Adrenal gland (tissue), 12 donors: ENCODE data around the gene ATG4D. TPM values are rescaled to one million over a fixed set of nuclear protein-coding genes. Genes with fewer than 3 reads are reported as not detected.

Experiments used
- DNase-seq, 7 donors: peaks; one replicate each; pipeline ENCODE4 v3.0.0-alpha.2; 2019 to 2020
- H3K27ac ChIP-seq, 5 donors: fragments of 200-600 bp; sonication (generic) in 4 of 5; 1 replicate in 3 of 5; 2 replicates in 2 of 5; pipeline versions ENCODE4 v1.5.1 to v1.8.0; 2016 to 2020; ENCODE audit warnings: mild to moderate bottlenecking in 1 of 5
- H3K27me3 ChIP-seq: fragments of 200-600 bp; 2 replicates; pipeline ENCODE4 v1.8.0; 2021
- H3K36me3 ChIP-seq, 2 donors: fragments of 200-600 bp; replicated peaks in 1 of 2; 1 replicate in 1 of 2; 2 replicates in 1 of 2; pipeline versions ENCODE4 v1.5.1 to v1.8.0; 2018 to 2022
- H3K4me1 ChIP-seq, 2 donors: fragments of 200-600 bp; replicated peaks in 1 of 2; 1 replicate in 1 of 2; 2 replicates in 1 of 2; pipeline versions ENCODE4 v1.5.1 to v1.8.0; 2018 to 2021
- H3K4me3 ChIP-seq, 4 donors: fragments of 200-600 bp; sonication (generic) in 3 of 4; one replicate each; pipeline ENCODE4 v1.5.1; 2016 to 2018
- H3K9me3 ChIP-seq, 3 donors: fragments of 200-600 bp; sonication (generic) in 1 of 3; replicated peaks in 1 of 3; 1 replicate in 2 of 3; 2 replicates in 1 of 3; pipeline versions ENCODE4 v1.5.1 to v1.8.0; 2016 to 2021
- POLR2A ChIP-seq, 2 donors: fragments of 450-650 bp; IDR thresholded peaks; one replicate each; pipeline ENCODE4 v1.6.1; 2017; ENCODE audit warnings: antibody characterized with exemption in 2 of 2, mild to moderate bottlenecking in 2 of 2, moderate library complexity in 1 of 2
- WGBS, 4 donors: extraction: QIAGEN DNeasy Blood & Tissue Kit in 2 of 4; methylation state at CpG; one replicate each; pipeline versions ENCODE4 v1.1.5 to v1.1.7; 2013 to 2017; 5-methylcytosine and 5-hydroxymethylcytosine counted together
- intact Hi-C, 2 donors: fragments of 100-400 bp; cut with DNase I; formaldehyde crosslinking; loops; one replicate each; pipeline versions ENCODE4 v1.14.1 to v1.15.0; 2022 to 2023
- microRNA counts, 2 donors: library from miRNA; unstranded; fragments of <30 nt; microRNA quantifications; one replicate each; lab custom pipeline; 2016
- microRNA-seq, 3 donors: library from miRNA; unstranded; fragments of <30 nt; microRNA quantifications; one replicate each; pipeline ENCODE4, GENCODE V29; 2017 to 2020
- polyA plus RNA-seq, 3 donors: library from polyadenylated mRNA; stranded (reverse); fragments of 200-250 nt in 2 of 3; fragments of 350-450 nt in 1 of 3; fragmentation: Illumina TruSeq in 1 of 3; extraction: RNeasy Lipid Tissue Mini Kit (QIAGEN cat#74804) in 1 of 3; gene quantifications; one replicate each; pipeline ENCODE4 v1.2.3, GENCODE V29; 2013 to 2014
- small RNA-seq, 2 donors: library from RNA; depleted of rRNA; stranded (forward); fragments of <200 nt; gene quantifications; one replicate each; pipeline ENCODE3, GENCODE V24; 2016
- total RNA-seq, 9 donors: library from RNA; depleted of rRNA in 4 of 9; stranded (reverse); fragments of >200 nt in 4 of 9; fragments of 120-200 nt in 1 of 9; fragmentation: NEBNext Ultra II Directional in 1 of 9; extraction: Animal tissue kit (Norgen Biotek cat#: 25700) in 1 of 9; gene quantifications; one replicate each; pipeline versions ENCODE4 v1.1.0 to v1.2.4, GENCODE V29; 2013 to 2023
- TF ChIP-seq, protein P1 (sequence below), 6 experiments: fragments of 450-650 bp in 4 of 6; fragments of 200-600 bp in 2 of 6; sonication (generic) in 1 of 6; IDR thresholded peaks; 1 replicate in 5 of 6; 2 replicates in 1 of 6; pipeline versions ENCODE4 v1.5.1 to v1.8.0; 2016 to 2021; ENCODE audit warnings: antibody characterized with exemption in 6 of 6, mild to moderate bottlenecking in 2 of 6, moderate library complexity in 1 of 6
- donor health status: healthy with polysubstance abuse.
- donor health status: Bipolar disorder and iron deficiency.
- donor health status: DM: yes; HTN: yes; CAD: no.
- donor health status: DM: no; HTN: no; CAD: no.
- donor health status: DM: no; HTN: no; CAD: no.
- donor health status: DM: yes; HTN: yes; CAD: no.

The ATG4D gene
- total and polyA plus RNA-seq, 12 donors: 7.4 to 93.7 (median 38.5) TPM

DNA sequence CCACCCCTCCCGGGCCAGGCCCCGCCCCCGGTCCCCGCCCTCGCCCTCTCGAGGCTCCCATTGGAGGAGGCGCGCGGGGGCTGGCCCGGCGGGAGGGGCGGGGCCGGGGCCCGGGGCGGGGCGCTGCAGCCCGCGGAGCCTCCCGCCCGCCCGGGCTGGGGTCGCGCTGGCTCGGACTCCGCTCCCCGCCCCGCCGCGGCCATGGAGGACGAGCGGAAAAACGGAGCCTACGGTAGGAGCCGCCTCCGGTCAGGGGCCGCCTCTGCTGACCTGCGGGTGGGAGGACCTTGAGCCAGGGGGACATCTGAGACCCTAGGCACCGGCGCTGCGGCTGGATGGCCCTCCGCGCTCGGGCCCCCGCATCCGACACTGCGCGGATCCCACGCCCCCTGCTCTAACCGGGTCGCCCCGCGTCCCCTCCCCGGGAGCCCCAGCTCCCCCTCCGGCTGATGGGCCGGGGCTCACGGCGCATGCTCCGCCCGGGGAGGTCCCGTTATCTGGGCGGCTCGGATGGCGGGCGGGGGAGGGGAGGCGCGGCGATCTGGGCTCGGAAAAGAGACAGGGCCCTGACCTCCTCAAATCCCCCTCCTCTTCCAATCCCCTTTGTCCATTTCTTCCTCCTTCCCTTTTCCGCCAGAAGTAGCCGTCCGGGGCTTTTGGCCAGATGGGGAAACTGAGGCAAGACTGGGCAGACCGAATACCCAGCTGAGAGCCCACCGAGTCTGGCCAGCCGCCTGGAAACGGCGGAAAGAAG, 58.8 kb downstream of the ATG4D start:
- 0 to 1% (median 0%) methylated on average over 12 to 75 of the region's 76 CpGs for WGBS, 4 donors
- H3K27ac ChIP-seq: peak overlapping the region in 4 of 5 donors; percentile 61 to 94 (median 81)
- intact Hi-C loops: no loop called here
- peak; percentile 79 to 92 (median 86) for DNase-seq
- H3K4me1 ChIP-seq: peaks cover 11 to 24% of the 10 kb centered on the region in 2 donors
- H3K36me3 ChIP-seq: no peaks in the 10 kb centered on the region
- peak overlapping the region; percentile 43 to 100 (median 97) for H3K4me3 ChIP-seq
- H3K27me3 ChIP-seq: no peaks in the 10 kb centered on the region
- no peaks in the 10 kb centered on the region for H3K9me3 ChIP-seq
- no peak for TF ChIP-seq POLR2A (IDR thresholded peaks at IDR 0.05)
- TF ChIP-seq, protein P1, sequence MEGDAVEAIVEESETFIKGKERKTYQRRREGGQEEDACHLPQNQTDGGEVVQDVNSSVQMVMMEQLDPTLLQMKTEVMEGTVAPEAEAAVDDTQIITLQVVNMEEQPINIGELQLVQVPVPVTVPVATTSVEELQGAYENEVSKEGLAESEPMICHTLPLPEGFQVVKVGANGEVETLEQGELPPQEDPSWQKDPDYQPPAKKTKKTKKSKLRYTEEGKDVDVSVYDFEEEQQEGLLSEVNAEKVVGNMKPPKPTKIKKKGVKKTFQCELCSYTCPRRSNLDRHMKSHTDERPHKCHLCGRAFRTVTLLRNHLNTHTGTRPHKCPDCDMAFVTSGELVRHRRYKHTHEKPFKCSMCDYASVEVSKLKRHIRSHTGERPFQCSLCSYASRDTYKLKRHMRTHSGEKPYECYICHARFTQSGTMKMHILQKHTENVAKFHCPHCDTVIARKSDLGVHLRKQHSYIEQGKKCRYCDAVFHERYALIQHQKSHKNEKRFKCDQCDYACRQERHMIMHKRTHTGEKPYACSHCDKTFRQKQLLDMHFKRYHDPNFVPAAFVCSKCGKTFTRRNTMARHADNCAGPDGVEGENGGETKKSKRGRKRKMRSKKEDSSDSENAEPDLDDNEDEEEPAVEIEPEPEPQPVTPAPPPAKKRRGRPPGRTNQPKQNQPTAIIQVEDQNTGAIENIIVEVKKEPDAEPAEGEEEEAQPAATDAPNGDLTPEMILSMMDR (IDR thresholded peaks at IDR 0.05): no peak

MicroRNAs within 50 kb of the gene (microRNA counts, 767-probe panel; counts per million panel counts)
- microRNA hsa-miR-1238 (lab: Ali Mortazavi, UCI): 0 counts per million in 2 donors

Small RNA genes lying within 50 kb of the gene (microRNA-seq; reads per million reads assigned to microRNA genes)
- gene MIR1238: 0 reads per million in 3 donors

Small RNA genes lying within 50 kb of the gene (small RNA-seq; reads per million reads assigned to genes)
- gene MIR1238: 0 reads per million in 2 donors
- gene RNU7-140P: 0 reads per million in 2 donors

Other genes starting within 250 kb of the ATG4D start
- 1 to 10 TPM in 7 of 9 donors, not detected in 2; 1.0 to 4.5 (median 2.5) TPM for gene ZGLP1, start 234.1 kb upstream of the ATG4D start, total RNA-seq
- 10 to 100 TPM in 1 of 3 donors, 1 to 10 TPM in 1, under 1 TPM in 1; 0.48 to 38.8 (median 8.8) TPM for gene ZGLP1, start 234.1 kb upstream of the ATG4D start, polyA plus RNA-seq
- gene FDX2, start 227.9 kb upstream of the ATG4D start, total RNA-seq: 10 to 100 TPM; 21.1 to 43.3 (median 31.0) TPM
- gene FDX2, start 227.9 kb upstream of the ATG4D start, polyA plus RNA-seq: 10 to 100 TPM; 26.6 to 45.3 (median 33.4) TPM
- gene RAVER1, start 210.4 kb upstream of the ATG4D start, total RNA-seq: 10 to 100 TPM in 8 of 9 donors, 1 to 10 TPM in 1; 4.3 to 42.7 (median 27.8) TPM
- gene RAVER1, start 210.4 kb upstream of the ATG4D start, polyA plus RNA-seq: 10 to 100 TPM in 1 of 3 donors, 1 to 10 TPM in 2; 4.1 to 14.0 (median 5.5) TPM
- gene ICAM3, start 204.3 kb upstream of the ATG4D start, total RNA-seq: 10 to 100 TPM in 2 of 9 donors, 1 to 10 TPM in 7; 3.7 to 17.7 (median 7.6) TPM
- gene ICAM3, start 204.3 kb upstream of the ATG4D start, polyA plus RNA-seq: 10 to 100 TPM in 1 of 3 donors, 1 to 10 TPM in 2; 4.8 to 11.1 (median 8.4) TPM
- gene TYK2, start 163.3 kb upstream of the ATG4D start, total RNA-seq: 100 to 1,000 TPM in 4 of 9 donors, 10 to 100 TPM in 5; 56.1 to 160 (median 96.8) TPM
- gene TYK2, start 163.3 kb upstream of the ATG4D start, polyA plus RNA-seq: 100 to 1,000 TPM in 2 of 3 donors, 10 to 100 TPM in 1; 61.5 to 408 (median 297) TPM
- 100 to 1,000 TPM in 4 of 9 donors, 10 to 100 TPM in 5; 72.8 to 137 (median 97.3) TPM for gene CDC37, start 140.4 kb upstream of the ATG4D start, total RNA-seq
- 100 to 1,000 TPM; 117 to 518 (median 317) TPM for gene CDC37, start 140.4 kb upstream of the ATG4D start, polyA plus RNA-seq
- gene PDE4A, start 123.4 kb upstream of the ATG4D start, total RNA-seq: 10 to 100 TPM in 7 of 9 donors, 1 to 10 TPM in 1, under 1 TPM in 1; 0.28 to 20.4 (median 12.0) TPM
- gene PDE4A, start 123.4 kb upstream of the ATG4D start, polyA plus RNA-seq: 1 to 10 TPM; 4.4 to 10.0 (median 6.4) TPM
- gene KEAP1, start 40.5 kb upstream of the ATG4D start, total RNA-seq: 100 to 1,000 TPM in 1 of 9 donors, 10 to 100 TPM in 8; 71.1 to 106 (median 75.4) TPM
- gene KEAP1, start 40.5 kb upstream of the ATG4D start, polyA plus RNA-seq: 100 to 1,000 TPM in 1 of 3 donors, 10 to 100 TPM in 2; 71.0 to 101 (median 97.3) TPM
- gene S1PR5, start 26.5 kb upstream of the ATG4D start, total RNA-seq: 1 to 10 TPM in 2 of 9 donors, under 1 TPM in 6, not detected in 1; 0.14 to 3.0 (median 0.61) TPM
- gene S1PR5, start 26.5 kb upstream of the ATG4D start, polyA plus RNA-seq: under 1 TPM; 0.37 to 0.97 (median 0.51) TPM
- 10 to 100 TPM in 8 of 9 donors, 1 to 10 TPM in 1; 7.1 to 32.4 (median 18.7) TPM for gene KRI1, start 22.1 kb downstream of the ATG4D start, total RNA-seq
- gene KRI1, start 22.1 kb downstream of the ATG4D start, polyA plus RNA-seq: 10 to 100 TPM; 29.7 to 69.0 (median 29.8) TPM
- gene CDKN2D, start 25.1 kb downstream of the ATG4D start, total RNA-seq: 10 to 100 TPM in 2 of 9 donors, 1 to 10 TPM in 7; 1.9 to 17.4 (median 6.5) TPM
- gene CDKN2D, start 25.1 kb downstream of the ATG4D start, polyA plus RNA-seq: 10 to 100 TPM in 2 of 3 donors, 1 to 10 TPM in 1; 7.4 to 11.2 (median 10.0) TPM
- under 1 TPM in 2 of 9 donors, not detected in 7; 0.19 to 0.43 TPM for gene AP1M2, start 43.4 kb downstream of the ATG4D start, total RNA-seq
- gene AP1M2, start 43.4 kb downstream of the ATG4D start, polyA plus RNA-seq: under 1 TPM in 2 of 3 donors, not detected in 1; 0.10 to 0.97 TPM
- gene SLC44A2, start 81.6 kb downstream of the ATG4D start, total RNA-seq: 100 to 1,000 TPM in 4 of 9 donors, 10 to 100 TPM in 5; 20.4 to 188 (median 90.8) TPM
- 10 to 100 TPM; 67.3 to 92.3 (median 68.1) TPM for gene SLC44A2, start 81.6 kb downstream of the ATG4D start, polyA plus RNA-seq
- 100 to 1,000 TPM in 5 of 9 donors, 10 to 100 TPM in 4; 75.0 to 254 (median 115) TPM for gene ILF3, start 110.4 kb downstream of the ATG4D start, total RNA-seq
- 100 to 1,000 TPM; 192 to 232 (median 219) TPM for gene ILF3, start 110.4 kb downstream of the ATG4D start, polyA plus RNA-seq
- gene QTRT1, start 157.5 kb downstream of the ATG4D start, total RNA-seq: 10 to 100 TPM; 16.4 to 82.7 (median 40.3) TPM
- gene QTRT1, start 157.5 kb downstream of the ATG4D start, polyA plus RNA-seq: 100 to 1,000 TPM in 2 of 3 donors, 1 to 10 TPM in 1; 8.1 to 466 (median 422) TPM
- gene DNM2, start 174.2 kb downstream of the ATG4D start, total RNA-seq: 100 to 1,000 TPM in 8 of 9 donors, 10 to 100 TPM in 1; 73.3 to 196 (median 166) TPM
- 100 to 1,000 TPM; 103 to 157 (median 124) TPM for gene DNM2, start 174.2 kb downstream of the ATG4D start, polyA plus RNA-seq